GM23248 (cell line): ENCODE results near the gene LCMT2.

Experiments
- EZH2 ChIP-seq: fragments of 200-600 bp; sonication (generic); IDR thresholded peaks from 2 replicates; pipeline ENCODE4 v1.6.1; 2018; ENCODE audit warnings: antibody characterized with exemption, mild to moderate bottlenecking; ENCODE audit not compliant: insufficient read depth, poor library complexity, severe bottlenecking
- EZH2phosphoT487 ChIP-seq: fragments of 200-600 bp; sonication (generic); IDR thresholded peaks from 2 replicates; pipeline ENCODE4 v1.6.1; 2018; ENCODE audit warnings: antibody characterized with exemption, moderate library complexity, mild to moderate bottlenecking, low read depth; ENCODE audit not compliant: insufficient read depth

- TF ChIP-seq EZH2phosphoT487 (no peak), EZH2 (no peak)
Observed at GRCh38 chr15:43325039-43325684, 5.2 kb downstream of the LCMT2 start.
